Measurements from ENCODE around the gene CD209.
"Not testable (repeated sequence)": the region's sequence is repeated elsewhere in the genome, so short reads cannot be mapped to it uniquely, and the experiment has no call there.

The CD209 gene

GRCh38 chr19:7767487-7767886 lies 20.2 kb upstream of the CD209 start:
- no peak for DNase-seq

- no peak for DNase-seq
These were observed 19.2 kb upstream of the CD209 start for GRCh38 chr19:7766535-7766934.

DNA sequence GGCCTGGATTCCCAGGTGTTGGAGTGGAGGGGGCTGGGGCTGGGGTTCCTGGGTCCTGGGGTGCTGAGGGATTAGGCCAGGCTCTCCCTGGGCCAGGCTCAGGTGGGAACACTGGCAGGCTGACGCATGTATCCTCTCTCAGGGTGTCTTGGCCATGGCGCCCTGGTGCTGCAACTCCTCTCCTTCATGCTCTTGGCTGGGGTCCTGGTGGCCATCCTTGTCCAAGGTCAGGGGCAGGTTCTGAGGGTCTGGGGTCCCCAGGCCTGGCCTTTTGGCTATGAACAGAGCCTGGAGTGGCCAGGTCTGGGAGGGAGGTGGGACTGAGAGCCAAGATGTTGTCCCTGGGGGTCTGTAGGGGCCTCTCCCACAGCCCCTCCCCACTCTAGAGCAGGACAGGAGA lies 17.7 kb upstream of the CD209 start:
- DNase-seq, result not testable (repeated sequence)

- DNase-seq, result not testable (repeated sequence)
These were observed 16.8 kb upstream of the CD209 start for GRCh38 chr19:7764157-7764556.

DNA sequence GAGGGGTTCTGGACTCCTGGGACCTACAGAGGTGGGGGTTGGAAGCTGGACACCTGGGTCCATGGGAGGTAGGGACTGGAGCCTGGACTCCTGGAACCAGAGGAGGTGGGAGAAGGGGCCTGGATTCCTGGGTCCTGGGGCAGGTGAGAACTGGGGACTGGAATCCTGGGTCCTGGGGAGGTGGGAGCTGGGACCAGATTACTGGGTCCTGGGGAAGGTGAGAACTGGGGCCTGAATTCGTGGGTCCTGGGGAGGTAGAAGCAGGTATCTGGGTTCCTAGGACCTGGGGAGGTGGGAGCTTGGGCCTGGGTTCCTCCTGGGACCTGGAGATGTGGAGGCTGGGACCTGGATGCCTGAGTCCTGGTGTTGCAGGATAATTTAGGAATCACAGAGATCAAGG lies 16.4 kb upstream of the CD209 start:
- no peak for DNase-seq

DNA sequence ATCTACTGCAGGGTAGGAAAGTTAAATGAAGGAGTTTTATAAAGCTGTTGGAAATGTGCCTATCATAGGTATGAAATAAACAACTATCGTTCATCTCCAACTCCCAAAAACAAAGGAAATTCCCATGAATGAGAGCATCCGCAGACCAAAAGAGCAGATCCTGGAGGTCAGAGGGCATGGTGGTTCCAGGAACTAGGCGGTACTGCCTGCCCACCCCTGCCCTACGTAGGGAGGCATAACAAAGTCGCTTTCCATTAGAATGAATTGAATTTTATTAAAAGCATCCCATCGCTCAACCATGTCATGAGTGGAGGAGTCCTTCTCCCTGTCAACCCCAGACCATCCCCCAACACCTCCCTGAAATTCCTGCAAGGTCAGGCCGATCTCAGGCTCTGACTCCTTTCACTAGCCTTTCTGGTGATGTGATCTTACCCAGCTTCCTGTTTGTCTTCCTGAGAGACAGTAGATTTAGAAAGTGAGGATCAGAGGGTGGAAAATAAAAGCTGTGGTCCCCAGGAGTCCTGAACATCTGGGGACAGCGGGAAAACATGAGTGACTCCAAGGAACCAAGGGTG lies 15.5 kb upstream of the CD209 start, which contains the start of gene CLEC4M:
TSS of gene CLEC4M (plus strand) at position 525 of the 575 bp plus-strand sequence. CDS start at position 549, 24 bp downstream.
- DNase-seq, result no peak

DNA sequence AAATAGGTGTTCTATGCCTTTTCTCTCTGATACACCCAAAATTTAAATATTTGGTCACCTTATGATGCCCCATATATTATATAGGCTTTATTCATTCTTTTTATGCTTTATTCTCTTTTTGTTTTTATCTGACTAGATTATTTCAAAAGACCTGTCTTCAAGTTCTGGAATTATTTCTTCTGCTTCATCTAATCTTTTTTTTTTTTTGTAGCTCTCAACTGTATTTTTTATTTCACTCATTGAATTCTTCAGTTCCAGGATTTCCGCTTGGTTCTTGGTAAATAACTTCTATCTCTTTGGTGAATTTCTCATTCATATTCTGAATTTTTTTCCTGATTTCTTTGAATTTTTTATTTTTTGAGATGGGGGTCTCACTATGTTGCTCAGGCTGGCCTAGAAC lies 11.8 kb upstream of the CD209 start:
- no peak for DNase-seq

DNA sequence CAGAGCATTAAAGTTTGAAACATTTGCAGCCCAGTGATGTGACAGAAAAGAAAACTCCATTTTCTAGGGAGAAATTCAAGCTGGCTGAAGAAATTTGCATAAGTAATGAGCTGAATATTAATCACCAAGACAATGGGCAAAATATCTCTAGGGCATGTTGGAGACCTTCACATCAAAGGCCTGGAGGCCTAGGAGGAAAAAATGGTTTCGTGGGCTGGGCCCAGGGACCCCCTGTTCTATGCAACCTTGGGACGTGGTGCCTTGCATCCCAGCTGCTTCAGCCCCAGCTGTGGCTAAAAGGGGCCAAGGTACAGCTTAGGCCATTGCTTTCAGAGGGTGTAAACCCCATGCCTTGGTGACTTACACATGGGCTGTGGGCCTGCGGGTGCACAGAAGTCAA lies 10.0 kb upstream of the CD209 start:
- DNase-seq, result no peak

- DNase-seq, result no peak
These were observed 8.9 kb upstream of the CD209 start for GRCh38 chr19:7756258-7756657.

- no peak for DNase-seq
These were observed 3.9 kb upstream of the CD209 start for GRCh38 chr19:7751157-7751783.

GRCh38 chr19:7748756-7749155 lies 1.4 kb upstream of the CD209 start:
- DNase-seq, result no peak

DNA sequence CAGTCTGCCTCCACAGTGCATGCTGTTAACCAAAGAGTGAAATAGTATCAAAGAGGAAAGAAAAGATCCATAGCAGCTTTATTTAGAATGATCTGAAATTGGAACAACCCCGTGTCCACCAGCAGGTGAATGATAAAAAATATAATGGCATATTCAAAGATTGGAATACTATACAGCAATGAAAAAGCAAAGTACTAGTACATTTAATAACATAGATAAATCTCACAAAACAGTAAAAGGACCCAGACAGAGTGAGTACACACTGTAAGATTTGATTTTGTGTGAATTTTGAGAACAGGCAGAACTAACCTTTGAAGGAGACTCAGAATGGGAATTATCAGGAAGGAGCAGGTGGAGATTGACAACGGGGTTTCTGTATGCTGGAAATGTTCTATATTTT lies 837 bp upstream of the CD209 start:
- no peak for DNase-seq

- not testable (repeated sequence) for DNase-seq
These were observed 1.0 kb downstream of the CD209 start for GRCh38 chr19:7746306-7746705.

- DNase-seq, result no peak
These were observed 2.3 kb downstream of the CD209 start for GRCh38 chr19:7744871-7745650.

DNA sequence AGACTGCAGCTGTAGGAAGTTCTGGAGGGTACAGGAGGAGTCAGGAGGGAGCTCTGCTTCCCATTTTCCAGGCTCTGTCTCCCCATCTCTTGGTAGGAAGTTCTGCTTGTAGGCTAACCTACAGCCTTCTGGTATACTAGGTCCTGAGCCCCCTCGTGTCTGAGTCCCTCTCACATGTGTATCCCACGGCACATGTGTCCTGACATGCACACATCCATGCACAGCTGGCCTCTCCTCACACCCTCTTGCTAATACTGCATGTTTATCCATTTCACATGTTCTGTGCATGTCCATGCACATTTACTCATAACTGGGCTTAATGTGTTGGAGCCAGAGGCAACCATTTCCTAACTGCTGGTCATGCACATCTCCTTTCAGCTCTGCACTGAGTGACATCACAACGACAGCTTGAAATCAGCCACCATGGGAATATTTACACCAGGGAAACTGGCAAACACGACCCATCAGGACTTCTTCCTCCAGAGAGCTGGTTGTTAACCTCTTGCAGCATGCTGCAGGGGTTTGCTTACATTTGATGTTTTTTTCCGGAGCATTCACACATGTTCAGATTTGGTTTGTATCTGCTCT lies 3.0 kb downstream of the CD209 start:
- DNase-seq, result no peak

DNA sequence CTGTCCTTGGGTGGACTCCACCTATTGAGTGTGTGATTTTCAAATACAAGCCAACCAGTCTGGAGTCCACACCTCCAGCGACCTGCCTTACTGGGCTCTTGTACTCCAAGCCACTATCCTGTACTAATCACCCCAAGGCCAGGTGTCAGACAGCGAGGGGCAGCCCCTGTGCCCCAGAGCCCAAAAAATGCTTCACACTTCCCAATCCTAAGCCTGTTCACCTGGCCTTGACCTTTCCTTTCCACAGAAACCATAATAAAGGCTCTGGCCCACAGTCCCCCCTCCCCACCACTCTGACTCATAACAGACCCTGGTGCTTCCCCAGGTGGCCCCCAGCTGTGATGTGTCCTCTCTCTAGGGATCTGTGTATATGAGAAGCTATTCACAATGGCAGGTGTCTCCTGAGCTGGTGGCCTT lies 3.9 kb downstream of the CD209 start:
- no peak for DNase-seq

DNA sequence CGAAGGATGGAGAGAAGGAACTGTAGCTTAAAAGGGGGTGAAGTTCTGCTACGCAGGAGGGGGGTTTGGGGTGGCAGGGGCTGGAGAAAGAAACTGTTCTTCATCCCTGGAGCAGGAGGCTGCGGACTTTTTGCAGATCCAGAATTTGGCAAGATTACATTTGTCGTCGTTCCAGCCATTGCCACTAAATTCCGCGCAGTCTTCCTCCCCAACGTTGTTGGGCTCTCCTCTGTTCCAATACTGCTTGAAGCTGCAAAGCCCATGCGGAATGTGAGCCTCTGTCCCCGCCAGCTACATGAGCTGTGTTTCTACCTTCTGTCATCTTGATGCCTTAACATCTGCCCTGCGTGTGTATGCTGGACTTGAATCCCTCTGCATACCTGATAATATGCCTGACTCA lies 4.3 kb downstream of the CD209 start:
- DNase-seq, result no peak

DNA sequence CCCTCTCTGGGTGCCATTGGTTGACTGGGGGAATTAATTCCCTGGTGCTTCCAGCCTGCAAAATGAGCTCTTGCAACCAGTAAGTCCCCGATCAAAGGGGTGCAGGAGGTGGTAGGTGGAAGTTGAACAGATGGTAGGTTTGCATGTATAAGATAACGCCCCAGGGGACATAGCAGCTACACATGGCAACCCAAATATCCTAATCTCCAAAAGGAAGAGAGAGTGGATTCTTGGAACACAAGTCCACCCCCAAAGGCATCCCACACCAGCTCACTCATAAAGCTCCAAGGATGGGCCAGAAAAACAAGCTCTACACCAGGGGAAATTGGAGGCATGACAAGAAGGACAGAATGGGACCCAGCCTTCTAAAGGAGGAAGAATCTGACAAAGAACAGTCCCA lies 4.8 kb downstream of the CD209 start:
- no peak for DNase-seq

- no peak for DNase-seq
These were observed 6.7 kb downstream of the CD209 start for GRCh38 chr19:7740682-7741054.

- DNase-seq, result no peak
These were observed 7.3 kb downstream of the CD209 start for GRCh38 chr19:7739801-7740681.

DNA sequence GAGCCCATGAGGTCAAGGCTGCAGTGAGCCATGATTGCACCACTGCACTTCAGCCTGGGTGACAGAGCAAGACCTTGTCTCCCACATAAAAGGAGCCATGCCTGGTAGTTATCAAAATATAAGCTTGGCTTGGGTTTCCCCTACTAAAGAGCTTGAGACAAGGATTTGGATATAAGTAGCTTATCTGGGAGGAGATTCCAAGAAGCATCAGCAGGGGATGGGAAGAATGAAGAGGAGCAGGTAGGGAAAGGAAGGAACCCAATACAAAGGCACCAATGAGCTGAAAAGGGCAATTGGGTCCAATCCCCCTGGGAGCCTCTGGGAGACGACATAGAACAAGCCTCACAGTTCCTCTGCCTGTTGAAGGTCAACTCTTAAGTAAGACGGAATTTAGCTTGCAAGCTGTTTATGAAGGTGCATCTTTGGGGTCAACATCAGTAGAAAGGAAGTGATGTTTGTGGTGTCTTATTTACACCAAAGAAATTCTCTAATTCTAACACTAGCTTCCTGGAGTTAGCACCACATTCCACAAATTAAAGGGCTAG lies 8.1 kb downstream of the CD209 start:
- no peak for DNase-seq

- DNase-seq, result no peak
These were observed 9.3 kb downstream of the CD209 start for GRCh38 chr19:7738023-7738422.

GRCh38 chr19:7737215-7737614 lies 10.1 kb downstream of the CD209 start:
- no peak for DNase-seq

All from NCI-H345 (cell line).